HuH-7.5 (cell line): ENCODE measurements around the gene CFAP157.

Experiments
- DNase-seq: peaks from one replicate; pipeline ENCODE4 v3.0.0; 2011; ENCODE audit warnings: low spot score

CFAP157 gene

DNA sequence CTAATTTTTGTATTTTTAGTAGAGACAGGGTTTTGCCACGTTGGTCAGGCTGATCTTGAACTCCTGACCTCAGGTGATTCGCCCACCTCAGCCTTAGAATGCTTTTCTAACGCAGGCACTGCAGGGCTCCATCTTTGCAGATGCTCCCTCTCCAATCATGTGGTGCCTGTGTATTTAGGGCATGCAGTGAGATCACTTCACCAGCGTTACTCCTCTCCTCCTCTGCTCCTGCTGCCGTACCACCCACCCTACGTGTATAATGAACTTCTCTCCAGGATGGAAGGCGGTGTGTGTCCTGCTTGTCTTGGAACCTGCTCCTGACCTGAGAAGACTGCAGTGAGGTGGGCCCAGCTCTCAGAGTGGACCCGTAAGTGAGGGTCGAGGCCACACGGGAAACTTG is 13.6 kb upstream of the CFAP157 start:
- DNase-seq: no peak

DNA sequence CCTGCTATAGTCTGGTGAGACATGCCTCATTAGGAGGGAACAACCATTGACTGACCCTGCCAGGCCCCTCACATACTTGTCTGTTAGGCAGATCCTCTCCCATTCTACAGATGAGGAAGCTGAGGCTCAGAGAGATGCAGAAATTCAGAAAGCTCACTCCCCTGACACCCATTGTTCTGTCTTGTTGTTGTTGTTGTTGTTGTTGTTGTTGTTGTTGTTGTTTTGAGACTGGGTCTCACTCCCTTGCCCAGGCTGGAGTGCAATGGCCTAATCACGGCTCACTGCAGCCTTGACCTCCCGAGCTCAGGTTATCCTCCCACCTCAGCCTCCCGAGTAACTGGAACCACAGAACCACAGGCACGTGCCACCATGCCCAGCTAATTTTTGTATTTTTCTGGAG is 13.1 kb upstream of the CFAP157 start:
- DNase-seq: no peak

DNA sequence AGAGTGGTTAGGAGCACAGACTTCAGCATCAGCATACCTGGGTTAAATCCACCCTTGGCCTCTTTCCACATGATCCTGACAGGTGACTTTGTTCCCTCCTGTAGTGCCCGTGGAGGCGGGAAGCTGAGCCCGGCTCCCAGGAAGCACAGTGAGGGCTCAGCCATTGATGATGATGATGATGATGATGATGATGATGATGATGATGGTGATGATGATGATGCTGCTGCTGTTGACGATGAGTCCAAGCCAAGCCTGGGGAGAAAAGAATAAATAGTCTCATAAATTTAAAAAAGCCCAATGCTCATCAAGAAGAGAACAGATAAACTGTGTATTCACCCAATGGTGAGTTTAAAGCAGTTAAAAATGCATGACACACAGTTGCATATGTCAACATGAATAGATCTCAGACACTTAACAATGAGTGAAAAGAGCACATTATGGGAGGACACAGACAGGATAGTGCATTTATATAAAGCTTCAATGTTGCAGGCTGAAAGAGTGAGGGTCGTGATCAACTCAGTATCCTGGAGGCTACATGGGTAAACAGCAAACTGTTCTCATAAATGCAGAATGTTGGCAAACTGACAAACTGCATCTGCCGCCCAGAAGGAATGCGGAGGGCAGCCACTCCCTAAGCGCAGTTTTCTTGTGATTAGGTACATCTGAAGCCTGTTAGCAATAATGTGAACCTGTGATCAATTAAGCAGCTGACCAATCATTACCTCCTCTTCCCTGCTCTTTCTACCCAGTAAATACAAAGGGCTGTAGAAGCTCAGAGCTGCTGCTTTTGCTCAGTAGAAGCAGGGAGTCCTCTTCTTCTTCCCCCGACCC is 11.7 kb upstream of the CFAP157 start:
- no peak for DNase-seq

DNA sequence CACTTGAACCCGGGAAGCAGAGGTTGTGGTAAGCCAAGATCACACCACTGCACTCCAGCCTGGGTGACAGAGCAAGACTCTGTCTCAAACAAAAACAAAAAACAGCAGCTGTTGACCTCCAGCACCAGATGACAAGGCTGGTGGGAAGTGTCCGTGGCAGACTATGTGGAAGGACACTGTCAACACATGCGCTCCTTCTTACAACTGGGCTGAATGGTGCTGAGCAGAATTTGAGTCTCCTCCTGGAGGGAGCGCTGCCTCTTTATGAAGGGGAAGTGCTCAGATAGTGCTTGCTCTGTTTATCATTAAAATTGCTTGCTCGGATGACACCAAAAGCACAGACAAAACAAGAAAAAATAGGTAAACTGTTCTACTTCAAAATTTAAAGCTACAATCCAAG is 9.2 kb upstream of the CFAP157 start:
- DNase-seq: no peak

DNA sequence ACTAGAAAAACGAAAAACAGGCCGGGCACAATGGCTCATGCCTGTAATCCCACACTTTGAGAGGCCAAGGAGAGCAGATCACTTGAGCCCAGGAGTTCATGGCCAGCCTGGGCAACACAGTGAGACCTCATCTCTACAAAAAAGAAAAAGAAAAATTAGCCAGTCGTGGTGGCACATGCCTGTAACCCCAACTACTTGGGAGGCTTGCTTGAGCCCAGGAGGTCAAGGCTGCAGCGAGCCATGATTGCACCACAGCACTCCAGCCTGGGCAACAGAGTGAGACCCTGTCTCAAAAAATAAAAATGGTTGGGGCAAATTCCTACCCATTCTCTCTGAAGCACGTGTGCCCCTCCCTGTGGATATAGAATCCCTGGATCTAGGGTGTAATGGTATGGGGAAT is 8.4 kb upstream of the CFAP157 start:
- no peak for DNase-seq

DNA sequence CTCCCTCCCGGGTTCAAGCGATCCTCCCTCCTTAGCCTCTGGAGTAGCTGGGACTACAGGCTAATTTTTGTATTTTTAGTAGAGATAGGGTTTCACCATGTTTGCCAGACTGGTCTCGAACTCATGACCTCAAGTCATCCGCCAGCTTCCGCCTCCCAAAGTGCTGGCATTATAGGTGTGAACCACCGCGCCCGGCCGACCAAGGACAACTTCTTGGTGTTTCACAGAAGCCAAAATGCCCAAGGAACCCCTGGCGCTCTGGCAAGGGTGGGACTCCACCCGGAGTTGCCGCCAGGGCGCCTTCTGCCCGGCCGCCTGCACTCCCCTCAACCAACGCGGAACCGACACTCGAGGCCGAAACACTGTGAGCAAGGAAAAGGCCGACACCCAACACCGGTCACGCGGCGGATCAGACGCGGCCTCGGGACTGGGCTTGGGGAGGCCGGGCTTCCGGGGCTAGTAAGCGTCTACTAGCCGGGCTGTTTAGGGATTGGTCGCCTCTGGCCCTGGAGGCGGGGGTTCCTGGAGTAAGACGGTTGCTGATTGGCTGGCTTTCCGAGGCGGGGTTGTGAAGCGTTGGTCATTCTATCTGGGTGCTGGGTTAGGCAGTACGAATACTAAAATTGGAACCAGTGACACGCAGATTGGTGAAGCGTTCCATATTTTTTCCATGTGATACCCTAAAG is 7.7 kb upstream of the CFAP157 start:
- DNase-seq: peak; percentile 90

DNA sequence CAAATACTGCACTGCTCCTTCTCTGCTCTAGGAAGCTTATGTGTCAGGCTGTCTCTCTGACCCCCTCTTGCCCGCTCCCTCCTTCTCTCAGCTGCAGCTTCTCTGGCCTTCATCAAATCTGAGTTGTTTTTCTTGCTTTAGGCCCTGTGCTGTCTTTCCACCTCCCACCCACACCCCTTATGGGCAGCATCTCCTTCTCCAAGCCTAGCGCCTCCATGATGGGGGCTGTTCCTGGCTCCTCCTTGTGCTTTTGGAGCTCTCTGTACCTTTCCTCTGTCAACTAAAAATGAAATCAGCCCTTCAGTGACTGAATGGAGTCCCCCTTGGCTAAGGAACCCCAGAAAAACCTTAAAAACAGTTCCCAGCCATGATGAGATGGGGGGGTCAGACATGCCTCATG is 6.6 kb upstream of the CFAP157 start:
- DNase-seq: no peak

DNA sequence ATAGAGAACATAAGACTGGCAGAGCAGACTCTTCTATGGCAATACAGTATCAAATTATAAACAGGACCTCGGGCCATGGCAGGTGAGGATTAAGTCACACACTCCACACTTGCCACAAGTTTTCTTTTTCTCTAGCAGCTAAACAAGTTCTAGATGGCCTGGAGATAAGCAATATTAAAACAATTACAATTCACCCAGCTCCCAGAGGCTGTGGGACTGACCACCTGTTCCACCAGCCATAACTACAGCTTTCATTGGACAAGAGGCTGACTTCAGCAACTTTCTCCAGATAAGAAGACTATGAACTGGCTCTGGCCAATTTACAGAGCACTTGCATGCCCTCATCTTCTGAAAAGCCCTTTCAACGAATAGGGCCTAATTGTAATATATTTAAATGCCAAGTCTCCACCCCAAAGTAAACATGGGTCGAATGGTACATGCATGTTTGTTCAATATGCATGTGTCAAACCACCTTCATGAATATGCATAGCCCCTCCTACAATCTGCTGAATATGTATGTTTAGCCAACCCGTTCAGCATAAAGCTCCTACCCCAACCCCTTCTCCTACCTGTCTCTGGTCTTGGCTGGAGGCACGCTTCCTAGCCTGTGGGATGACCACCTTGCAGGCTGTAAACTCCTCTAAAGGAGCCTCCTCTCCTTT is 6.1 kb upstream of the CFAP157 start:
- no peak for DNase-seq

DNA sequence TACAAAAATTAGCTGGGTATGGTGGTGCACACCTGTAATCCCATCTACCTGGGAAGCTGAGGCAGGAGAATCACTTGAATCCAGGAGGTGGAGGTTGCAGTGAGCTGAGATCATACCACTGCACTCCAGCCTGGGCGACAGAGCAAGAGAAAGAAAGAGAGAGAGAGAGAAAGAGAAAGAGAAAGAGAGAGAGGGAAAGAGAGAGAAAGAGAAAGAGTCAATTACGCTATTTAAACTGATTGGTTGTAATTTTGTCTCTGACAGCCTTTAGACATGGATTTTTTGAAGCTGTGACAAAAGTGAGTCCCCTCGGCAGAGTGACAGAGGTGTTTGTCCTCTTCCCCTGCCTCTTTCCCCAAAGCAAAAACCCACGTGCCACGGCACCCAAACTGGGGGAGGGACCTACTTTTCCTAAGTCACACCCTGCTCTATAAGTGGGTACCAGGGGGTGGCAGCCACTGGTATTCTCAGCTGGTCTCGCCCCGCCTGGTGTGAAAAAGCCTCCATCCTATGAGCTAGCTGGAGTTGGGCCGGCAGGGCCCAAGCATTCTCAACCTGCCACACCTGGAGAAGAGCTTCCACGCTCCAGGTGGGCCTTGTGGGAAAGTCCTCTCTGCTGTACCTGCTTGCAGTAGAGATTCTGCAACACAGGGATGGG is 3.4 kb upstream of the CFAP157 start:
- no peak for DNase-seq

DNA sequence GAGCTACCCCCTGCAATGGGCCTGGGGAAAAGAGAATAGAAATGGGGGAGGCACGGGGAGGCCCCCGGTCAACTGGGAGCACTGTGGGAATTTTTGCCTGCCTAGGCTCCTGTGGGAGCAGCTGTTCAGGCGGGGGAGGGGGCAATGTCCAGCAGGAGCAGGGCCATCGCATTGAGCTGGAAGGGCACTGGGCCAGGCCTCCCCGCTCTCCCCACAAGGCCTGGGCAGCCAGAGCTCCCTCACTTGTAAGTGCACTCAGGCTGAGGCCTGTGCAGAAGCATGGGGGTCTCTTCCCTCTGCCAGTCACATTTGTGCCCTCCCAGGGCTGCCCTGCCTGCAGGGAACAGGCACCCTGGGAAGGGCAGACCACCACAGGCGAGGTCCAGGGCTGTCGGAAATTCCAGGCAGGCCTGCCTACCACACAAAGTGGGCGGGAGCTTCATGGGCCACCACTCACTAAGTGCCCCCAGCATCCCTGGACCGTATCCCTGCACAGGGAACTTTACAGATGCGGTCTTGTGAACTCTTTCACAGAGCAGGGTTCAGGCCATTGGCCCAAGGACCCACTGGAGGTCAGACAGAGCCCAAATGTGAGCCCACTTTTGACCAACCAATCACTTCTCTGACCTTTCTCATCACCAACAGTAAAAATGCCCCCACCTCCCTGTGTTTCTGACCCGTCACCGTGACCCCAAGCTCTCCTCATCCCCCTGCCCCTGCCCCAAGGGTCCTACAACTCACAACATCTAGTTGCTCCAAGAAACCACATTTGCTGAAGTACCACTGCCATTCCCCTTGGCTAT is 1.0 kb upstream of the CFAP157 start:
- DNase-seq: no peak

DNA sequence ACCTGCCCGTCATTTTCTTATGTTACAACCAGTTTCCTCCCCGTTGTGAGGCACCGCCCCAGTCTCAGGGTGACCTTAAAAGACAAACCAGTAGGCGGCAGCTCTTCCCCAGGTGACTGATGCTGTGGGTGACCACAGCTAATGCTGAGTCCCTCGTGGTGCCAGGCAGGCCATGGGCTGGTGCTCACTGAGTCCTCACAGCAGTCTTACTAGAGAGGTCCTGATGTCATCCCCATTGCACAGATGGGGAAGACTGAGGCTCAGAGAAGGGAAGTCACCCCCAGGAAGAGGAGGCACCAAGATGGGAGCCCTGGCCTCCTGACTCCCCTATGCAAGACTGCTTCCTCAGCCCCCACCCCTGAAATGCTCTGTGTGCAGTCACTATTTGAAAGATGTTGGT is 978 bp downstream of the CFAP157 start:
- peak; percentile 53 for DNase-seq

DNA sequence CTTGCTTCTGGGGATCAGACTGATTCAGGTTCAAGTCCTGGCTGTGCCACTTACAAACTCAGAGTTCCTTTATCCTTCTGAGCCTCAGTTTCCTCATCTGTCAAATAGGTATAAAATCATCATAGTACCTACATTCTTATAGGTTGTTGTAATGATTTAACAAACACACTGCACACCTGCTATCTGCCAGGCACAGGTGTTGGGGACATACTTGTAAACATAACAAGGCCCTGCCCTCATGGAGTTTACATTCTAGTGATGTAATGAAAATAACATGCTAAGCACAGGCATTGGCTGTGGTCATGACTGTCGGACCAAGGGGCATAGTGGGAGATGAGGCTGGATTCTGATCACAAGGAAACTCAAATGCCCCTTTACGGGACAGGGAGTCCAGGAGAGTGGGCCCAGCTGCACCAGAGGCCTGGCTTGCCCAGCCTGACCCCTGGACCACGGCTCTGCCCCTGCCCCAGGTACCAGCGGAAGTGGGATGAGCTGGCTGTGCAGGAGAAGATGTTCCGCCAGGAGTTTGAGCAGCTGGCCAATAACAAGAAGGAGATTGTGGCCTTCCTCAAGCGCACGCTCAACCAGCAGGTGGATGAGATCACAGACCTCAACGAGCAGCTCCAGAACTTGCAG is 2.3 kb downstream of the CFAP157 start:
- DNase-seq: no peak

DNA sequence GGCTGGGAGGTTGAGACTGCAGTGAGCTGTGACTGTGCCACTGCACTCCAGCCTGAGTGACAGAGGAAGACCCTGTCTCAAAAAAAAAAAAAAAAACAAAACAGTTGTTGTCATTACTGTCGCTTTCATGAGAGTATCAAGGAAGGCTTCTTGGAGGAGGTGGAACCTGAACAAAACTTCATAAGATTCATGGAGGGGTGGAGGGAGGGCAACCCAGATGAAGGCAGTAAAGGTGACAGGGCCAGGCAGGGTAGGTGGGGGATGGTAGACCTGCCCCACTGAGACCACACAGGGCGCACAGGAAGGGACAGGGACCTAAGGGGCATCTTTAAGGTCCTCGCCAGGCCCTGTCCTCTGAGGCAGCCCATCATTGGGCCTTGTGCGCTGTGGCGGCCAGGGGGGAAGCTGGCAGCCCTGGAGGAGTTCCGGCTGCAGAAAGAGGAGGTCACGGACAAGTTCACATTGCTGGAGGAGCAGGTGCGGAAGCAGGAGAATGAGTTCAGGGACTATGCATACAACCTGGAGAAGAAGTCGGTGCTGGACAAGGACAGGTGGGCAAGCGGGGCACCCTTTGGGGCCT is 3.5 kb downstream of the CFAP157 start:
- DNase-seq: no peak

DNA sequence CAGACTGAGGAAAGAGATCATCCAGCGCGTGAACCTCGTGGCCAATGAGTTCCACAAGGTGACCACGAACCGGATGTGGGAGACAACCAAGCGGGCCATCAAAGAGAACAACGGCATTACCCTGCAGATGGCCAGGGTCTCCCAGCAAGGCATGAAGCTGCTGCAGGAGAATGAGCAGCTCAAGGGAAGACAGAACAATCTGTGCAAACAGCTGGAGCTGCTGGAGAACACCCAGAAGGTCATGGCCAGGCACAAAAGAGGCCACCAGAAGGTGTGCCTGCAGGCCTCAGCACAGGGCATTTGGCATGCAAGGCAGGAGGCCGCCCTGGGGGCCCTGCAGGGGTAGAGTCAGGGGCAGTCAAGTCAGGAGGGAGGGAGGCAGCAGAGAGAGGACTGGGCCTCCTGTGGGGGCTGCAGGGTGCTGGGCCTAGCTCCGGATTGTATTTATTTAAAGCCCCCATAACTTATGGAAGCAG is 4.5 kb downstream of the CFAP157 start:
- DNase-seq: no peak

DNA sequence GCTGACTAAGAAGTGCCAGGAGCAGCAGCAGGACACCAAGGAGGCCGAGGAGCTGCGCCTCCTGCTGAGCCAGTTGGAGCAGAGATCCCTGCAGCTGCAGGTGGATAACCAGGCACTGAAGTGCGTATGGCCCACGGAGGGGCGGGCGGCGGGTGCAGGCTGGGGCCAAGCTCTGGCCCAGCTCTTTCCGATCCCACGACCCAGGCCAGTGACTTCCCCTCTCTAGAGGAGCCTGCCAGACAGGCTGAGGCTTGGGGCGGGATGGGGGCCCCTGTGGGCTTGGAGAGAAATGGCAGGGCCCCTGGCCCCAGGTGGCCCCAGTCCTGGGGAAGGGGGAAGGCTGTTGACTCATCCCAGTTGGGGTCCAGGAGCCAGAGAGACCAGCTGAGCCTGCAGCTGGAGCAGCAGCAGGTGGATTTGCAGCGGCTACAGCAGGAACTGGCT is 5.1 kb downstream of the CFAP157 start:
- DNase-seq: no peak

DNA sequence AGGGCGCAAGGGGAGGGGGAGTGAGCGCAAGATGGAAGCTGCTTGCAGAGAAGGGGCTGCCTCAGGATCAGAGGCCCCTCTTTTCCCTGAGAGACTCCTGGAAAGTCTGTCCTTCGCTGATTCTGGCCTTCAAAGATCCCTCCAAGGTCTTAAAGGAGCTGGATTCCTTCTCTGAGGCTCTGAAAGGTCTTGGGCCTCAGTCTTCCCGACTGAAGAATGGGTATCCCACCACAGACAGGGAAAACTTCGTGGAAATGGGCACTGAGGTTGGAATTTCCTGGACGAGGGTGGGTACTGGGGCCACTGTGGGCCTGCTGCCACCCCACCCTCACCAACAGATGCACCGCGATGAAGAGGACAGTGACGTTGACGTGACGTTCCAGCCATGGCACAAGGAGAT is 5.6 kb downstream of the CFAP157 start:
- DNase-seq: no peak

DNA sequence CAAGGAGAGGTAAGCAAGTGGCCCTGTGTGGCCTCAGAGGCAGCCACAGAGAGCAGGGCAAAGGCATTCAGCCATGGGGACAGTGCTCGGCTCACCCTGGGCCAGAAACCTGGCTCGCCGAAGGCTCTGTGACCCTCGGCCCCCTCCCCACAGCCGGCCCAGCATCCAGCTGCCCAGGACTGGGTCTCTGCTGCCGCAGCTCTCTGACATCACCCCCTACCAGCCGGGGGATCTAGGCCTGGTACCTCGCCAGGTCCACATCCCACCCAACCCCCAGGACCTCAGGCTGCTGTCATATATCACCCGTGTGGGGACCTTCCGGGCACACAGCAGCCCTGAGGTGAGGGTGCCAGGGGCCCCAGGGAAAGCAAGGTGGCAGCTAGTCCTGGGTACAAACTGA is 6.1 kb downstream of the CFAP157 start:
- no peak for DNase-seq

DNA sequence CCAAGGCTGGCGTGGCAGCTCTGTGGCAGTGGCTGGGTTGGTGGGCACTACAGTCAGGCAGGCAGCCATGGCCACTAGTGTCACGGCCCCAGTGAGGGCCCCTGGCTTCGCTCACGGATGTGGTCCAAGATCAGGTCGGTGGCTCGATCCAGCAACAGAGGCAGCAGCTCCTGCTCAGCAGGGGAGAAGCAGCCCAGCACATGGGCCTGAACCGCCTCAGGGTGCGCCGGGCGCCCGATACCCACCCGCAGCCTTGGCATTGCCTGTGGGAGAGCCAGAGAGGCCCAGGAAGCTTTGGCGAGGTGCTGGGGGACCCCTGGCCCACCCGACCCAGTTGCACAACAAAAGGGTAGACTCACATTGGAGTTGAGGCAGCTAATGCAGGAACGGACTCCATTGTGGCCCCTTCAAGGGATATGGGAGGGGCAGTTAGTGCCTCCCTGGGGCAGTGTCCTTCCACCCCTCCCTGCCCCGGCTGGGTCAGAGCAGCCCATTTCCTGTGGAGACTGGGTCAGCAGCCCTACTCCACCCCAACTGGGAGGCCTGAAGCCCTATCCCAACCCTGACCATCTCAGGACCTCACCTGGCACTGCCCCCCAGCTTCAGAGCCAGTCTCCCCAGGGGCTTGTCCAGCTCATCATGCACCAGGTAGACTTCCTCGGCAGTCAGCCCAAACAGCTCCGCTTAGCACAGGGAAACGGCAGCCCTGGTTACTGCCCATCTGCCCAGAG is 7.4 kb downstream of the CFAP157 start:
- no peak for DNase-seq

DNA sequence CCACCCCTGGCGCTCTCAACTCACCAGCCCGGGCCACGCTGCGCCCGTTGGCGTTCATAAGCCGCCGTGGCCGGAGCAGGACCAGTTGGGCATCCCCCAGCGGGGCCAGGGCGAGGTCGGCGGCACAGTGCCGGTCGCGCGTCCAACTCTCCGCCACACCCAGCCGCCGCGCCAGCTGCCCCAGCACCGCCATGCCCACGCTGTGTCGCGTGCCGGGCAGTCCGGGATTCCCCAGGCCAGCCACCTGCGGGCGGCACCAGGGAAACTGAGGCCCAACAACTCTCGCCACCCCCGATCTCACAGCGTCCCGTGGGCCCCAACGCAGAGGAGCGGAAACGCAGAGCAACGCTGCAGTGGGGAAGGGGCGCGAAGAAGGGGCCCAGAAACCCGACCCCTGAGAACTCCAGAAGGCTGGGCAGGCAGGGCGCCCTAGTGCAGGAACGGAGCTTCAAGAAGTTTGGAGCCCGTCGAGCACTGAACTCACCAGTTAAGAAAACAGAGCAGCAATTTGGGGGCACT is 8.2 kb downstream of the CFAP157 start:
- peak; percentile 55 for DNase-seq
